HG03342 (cell line): ENCODE measurements around the gene REEP3.
"Not testable (repeated sequence)": the region's sequence is repeated elsewhere in the genome, so short reads cannot be mapped to it uniquely, and the experiment has no call there.

Experiments
- ATAC-seq: cut with Tn5 transposase; IDR thresholded peaks from one replicate; pipeline ENCODE4 v1.9.1; 2021; ENCODE audit warnings: mild to moderate bottlenecking, moderate library complexity; ENCODE audit not compliant: unreplicated experiment

REEP3 gene

DNA sequence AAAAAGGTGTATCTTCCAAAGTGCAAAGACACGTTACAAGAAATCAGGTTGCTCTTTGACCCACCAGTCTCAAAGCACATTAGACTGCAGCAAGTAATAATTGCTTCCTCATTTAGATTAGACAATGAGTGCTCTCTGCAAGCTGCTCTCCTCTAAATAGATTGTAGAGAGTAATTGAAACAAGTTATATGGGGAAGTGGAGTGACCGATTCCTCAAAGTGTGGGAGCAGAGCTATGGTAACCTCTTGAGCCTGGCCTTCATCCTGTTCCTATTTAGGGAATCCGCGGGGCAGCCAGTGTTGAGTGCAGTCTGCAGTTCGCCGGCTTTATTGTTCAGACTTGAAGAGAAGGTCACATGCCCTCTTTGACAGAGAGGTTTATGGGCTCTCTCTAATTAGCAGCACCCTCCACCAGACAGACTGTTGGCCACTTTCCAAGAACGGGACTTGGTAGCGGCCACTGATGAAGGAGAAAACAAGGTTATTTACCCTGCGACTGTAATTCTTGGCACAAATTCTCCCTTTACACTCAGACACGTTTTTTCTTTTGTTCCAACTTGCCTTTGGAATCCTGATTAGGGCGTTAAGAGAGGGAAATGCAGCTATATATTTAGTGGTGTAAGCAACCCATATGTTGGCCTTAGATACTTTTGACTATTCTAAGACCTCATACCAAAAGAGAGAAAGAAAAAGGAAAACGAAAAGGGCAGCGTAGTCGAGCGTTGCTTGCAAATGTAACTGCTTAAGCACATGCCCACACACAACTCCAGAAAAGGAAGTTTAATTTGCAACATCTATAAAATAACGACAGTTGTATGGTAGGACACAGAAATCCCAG, 107.5 kb downstream of the REEP3 start:
- ATAC-seq = peak; percentile 37

DNA sequence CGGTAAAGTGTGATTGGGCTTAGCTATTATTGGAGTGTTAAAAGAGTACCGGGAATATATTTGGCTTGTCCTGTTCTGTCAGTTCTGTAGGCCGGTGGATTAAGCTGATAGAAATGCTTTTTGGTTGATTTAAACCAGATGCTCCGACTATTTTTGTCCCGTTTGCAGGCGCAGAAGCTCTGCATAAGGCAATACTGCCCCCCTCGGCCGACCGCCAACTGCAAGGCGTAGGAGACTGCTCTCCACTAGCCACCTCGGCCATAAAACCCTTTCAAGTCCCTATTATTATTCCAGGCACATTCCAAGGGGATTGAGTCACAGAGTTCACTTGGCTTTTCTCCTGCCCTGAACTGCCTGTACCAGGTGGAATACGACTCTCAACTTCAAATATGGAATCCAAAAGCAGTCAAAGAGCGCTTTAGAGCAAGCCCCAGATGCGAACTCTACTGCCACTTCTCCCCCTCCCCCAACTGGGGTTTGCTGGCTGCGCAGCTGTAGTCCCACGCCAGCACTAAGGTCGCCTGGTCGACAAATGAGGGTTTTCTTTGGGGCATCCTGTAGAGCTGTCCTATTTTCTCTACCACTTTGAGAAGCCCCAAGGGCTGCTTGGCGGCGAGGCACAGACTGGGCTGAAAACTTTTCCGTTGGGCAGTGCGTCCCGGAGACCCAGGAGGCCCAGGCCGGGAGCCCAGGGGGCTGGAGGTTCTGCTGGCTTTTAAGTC, 108.3 kb downstream of the REEP3 start:
- peak; percentile 48 for ATAC-seq

GRCh38 chr10:63630085-63630930, 109.1 kb downstream of the REEP3 start:
- peak; percentile 58 for ATAC-seq

GRCh38 chr10:63630931-63631680, 109.9 kb downstream of the REEP3 start:
- no peak for ATAC-seq

GRCh38 chr10:63631991-63632390, 110.8 kb downstream of the REEP3 start:
- no peak for ATAC-seq

- ATAC-seq = no peak
These were observed 112.7 kb downstream of the REEP3 start for GRCh38 chr10:63633677-63634487.

GRCh38 chr10:63634488-63635065, 113.4 kb downstream of the REEP3 start:
- no peak for ATAC-seq

GRCh38 chr10:63636812-63637211, 115.6 kb downstream of the REEP3 start:
- no peak for ATAC-seq

DNA sequence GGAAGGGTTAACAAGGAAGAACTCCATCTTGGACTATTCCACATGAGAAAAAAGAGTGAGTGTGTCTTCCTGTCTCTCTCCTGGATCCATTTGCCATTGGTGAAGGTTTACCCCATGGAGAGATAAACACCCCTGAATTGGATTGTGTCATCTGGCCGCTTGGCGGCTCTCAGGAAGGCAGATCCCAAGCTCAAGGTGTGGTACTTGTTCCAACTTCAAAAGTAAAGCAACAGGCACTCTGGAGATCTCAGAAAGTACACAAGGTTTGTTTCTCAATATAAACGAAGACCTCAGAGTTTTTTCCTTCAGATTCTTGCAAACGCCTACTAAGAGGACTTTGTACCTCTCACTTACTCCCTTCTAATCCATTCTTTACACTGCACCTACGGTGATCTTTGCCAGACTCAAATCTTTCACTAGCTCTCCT, 116.7 kb downstream of the REEP3 start:
- no peak for ATAC-seq

- ATAC-seq = no peak
These were observed 120.2 kb downstream of the REEP3 start for GRCh38 chr10:63641366-63641765.

DNA sequence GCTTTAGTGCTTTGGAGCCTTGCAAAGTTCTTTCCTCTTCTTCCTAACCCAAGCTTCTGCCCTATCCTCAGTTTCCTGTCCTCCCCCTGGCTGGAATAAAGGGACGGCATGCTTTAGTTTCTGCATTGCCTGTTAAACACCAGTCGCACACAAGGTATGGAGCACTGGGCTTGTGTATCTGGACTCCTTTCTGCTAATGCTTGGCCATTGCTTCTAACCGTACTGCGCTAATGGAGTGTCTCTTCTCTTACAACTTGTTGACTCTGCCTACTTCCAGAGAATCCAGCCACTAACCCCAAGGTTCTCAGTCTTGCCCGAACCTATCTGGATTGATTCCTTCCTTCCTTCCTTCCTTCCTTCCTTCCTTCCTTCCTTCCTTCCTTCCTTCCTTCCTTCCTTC, 120.6 kb downstream of the REEP3 start:
- no peak for ATAC-seq

DNA sequence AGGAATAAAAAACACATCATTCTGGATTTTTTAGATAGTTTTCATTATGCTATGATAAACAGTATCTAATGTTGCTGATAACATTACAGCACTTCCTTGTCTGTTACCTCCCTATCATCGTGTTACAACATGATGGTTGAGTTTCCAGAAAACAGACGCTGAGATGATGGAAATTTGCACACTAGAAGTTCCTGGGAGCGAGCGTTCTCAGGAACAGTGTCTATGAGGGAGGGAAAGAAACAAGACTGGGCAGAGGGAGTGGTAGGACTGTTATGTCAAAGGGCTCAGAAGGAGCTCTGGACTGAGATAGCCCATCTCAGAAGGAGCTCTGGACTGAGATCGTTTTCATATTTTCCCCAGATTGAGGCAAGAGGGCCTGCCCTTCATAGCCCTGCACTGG, 121.6 kb downstream of the REEP3 start:
- no peak for ATAC-seq

DNA sequence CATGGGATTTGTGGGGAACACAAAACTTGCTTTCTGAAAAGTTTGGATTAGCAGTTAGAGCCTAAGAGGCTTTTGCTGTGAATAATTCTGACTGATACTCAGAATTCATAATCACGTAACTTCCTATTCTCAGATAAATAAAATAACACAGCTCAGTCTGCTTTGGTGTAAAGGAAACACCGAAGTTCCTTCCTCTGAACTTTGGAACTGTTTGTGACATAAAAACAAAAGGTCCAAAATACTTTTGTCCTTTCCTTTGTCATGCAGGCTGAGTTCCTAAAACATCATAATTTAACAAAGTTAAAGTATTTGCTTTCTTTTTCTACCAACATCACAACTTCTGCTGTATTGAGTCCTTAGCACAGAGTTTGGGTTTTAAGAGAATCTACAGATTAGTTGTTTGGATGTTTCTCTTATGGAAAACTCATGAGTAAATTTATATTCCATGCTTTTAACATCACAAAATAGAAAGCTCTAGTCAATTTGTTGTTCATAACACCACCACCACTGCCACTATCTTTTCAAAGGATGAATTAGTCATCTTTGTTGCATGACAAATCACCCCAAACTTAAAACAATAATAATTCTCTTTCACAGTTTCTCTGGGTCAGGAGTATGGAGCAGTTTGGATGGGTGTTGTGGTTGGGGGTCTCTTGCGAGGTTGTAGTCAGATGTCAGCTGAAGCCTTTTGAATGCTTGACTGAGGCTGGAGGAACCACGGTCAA, 123.4 kb downstream of the REEP3 start:
- no peak for ATAC-seq

DNA sequence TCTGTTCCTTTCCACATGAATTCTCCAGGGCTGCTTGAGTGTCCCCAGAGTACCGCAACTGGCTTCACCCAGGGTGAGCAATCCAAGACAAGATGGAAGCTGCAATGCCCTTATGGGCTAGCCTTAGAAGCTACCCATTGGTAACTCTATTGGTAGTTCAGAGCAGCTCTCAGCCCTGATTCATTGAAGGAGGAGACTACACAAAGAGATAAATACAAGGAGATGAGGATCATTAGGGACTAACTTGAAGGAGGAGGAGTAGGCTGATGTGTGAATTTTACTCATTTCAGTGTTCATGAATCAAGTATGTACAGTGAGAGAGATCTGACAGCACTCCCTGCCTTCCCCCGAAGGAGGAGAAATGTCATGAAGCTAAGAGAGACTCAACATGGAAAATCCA, 124.0 kb downstream of the REEP3 start:
- ATAC-seq = no peak

DNA sequence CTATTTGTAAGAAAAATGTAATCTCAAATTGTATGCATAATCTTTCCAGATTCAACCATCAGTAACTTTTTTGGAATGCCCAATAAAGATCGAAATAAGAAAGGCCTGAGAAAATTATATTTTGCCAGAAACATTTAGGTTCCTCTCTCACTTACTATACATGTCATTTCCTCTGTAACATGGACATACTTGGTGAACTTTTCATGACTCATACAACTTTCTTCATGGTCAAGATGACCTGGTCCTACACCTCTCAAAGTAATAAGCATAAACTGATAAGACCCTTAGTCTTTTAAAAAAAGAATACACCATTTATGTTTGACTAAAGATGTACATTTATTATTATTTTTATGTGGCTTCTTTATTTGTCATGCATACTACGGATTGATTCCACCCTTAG, 125.3 kb downstream of the REEP3 start:
- no peak for ATAC-seq

DNA sequence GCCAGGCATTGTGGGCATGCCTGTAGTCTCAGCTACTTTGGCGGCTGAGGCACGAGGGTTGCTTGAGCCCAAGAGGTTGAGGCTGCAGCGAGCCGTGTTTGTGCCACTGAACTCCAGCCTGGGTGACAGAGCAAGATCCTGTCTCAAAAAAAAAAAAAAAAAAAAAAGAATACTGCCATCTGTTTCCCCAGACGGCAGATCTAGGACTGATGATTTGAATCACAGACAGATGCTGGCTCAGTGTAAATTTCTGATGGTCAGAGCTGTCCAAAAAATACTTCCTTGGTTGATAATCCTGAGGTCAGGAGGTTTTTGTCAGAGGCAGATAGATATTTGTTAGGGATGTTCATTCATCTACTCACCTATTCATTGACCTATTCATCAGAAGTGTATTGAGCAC, 130.7 kb downstream of the REEP3 start:
- no peak for ATAC-seq

- no peak for ATAC-seq
These were observed 132.5 kb downstream of the REEP3 start for GRCh38 chr10:63653747-63654146.

GRCh38 chr10:63657761-63658160, 136.6 kb downstream of the REEP3 start:
- ATAC-seq = no peak

DNA sequence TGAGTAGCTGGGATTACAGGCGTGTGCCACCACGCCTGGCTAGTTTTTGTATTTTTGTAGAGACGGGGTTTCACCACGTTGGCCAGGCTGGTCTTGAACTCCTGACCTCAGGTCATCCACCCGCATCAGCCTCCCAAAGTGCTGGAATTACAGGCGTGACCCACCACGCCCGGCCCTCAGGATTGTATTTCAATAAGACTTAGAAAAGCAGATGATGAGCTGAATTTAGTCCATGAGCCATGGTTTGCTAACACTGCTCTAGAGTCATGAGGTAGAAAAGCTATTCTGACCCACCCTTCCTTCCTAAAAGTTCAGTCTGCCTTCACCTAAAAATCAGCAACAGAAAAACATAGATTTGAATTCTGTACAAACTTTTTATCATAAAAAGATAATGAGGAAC, 139.7 kb downstream of the REEP3 start:
- ATAC-seq = not testable (repeated sequence)
